ENCODE results near the gene TTC21A.
A peak's percentile ranks its signal among the peaks of the same experiment; 100 is the strongest.

The TTC21A gene

DNA sequence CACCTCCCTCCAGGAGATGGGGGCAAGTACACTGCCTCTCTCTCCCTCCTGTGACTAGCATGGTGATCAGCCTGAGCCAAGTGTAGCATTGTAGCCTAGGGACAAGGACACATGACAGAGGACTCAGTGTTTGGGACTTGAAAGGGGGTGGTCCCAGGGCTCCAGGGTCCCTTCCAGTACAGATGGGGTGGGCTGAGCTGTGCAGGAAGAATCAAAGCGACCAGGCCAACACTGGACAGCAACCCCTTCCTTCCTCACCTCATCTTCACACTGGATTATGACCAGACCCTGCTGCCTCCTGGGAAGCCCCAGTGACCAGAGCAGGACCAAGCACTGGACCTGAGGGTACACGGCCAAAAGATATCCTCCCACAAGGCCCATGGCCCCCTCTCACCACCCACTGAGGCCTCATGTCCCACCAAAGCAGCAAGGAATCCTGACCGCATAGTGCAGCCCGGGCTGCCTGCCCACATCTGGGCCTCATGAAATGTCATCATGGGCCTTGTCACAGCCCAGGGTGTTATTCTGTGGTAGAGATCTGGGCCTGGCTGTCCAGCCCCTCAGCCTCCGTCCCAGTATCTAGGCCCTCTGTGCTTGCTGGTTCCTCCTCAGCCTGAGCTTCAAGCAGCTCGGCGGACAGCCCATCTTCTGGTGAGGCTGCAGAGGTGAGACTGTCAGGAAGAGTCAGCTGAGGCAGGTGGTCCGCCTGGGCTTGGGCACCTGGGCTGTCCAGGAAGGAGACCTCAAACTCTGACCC lies 9.6 kb upstream of the TTC21A start:
- DNase-seq (ENCODE audit: low read depth in 3 of 3) = no peak

DNA sequence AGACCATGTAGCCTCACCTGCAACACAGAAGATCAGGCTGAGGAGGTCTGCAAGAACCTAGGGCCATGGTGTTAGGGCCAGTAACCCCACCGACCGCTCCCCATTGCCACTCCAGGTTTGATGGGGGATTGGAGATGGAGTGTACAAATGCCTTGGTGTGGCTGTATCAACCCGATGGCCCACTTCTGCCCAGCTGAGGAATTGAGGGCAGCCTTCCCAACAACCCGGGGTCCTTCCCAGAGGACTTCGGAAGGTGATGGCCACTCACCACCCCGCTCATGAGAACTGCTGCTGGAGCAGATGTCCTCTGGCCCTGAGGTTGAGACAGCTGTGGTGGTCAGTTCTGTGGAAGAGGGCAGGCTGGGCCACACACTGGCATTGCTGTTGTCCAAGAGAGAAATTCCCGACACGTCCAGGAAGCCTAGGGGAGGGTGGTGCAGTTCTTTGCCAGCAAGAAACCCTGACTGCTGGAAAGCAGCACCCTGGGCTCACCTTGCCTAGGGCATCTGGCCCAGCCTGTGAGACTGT lies 8.9 kb upstream of the TTC21A start:
- no peak for DNase-seq (ENCODE audit: low read depth in 3 of 3)

DNA sequence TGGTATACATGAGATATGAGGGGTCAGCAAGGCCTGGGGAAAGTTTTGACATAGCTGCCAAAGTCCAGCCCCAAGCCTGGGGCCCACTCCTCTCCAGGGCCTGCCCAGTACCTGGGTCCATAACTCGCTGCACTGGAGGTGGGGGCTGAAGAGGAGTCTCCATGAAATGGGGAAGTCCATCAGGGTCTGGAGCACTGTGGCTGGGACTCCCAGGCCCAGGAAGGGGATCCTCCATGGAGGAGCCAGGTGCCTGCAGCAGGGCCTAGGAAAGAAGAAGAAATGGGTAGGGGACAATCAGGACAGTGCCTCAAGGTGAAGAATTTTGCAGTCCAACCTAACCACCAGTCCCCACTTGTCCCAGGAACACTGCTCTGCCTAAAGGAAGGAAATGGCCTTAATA lies 8.2 kb upstream of the TTC21A start:
- no peak for DNase-seq (ENCODE audit: low read depth in 3 of 3)

DNA sequence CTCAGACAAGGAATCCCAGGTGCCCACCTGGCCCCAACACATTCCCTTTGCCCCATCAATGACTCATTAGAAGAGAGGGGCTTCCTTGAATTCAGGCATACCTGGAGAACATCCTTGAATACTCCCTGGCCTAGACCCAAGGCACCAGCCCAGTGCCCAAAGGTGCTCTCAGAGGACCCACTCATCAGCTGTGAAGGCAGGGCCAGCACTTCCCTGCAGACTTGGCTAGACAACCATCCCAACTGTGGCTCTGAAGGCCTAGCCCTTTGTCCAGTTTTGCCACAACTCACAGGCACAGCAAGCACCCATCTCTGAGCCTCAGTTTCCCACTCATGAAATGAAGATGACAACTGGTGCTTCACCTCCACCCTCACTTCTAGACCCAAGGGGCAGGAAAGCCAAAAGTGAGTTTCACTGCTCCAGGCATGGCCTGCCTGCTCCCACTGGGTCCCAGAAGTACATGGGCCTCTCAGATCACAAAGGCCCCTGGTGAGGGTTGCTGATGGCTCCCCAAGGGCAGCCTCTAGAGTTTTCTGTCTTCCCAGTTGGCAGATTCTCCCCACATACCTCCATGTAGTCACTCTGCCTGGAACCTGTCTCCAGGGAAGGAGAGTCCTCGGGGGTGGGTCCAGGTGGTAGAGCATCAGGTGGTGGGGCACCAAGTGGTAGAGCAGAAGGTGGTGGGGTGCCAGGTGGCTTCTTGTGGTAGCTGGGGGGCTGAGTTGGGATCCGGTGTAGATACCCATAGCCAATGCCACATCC lies 7.6 kb upstream of the TTC21A start:
- no peak for DNase-seq (ENCODE audit: low read depth in 3 of 3)

DNA sequence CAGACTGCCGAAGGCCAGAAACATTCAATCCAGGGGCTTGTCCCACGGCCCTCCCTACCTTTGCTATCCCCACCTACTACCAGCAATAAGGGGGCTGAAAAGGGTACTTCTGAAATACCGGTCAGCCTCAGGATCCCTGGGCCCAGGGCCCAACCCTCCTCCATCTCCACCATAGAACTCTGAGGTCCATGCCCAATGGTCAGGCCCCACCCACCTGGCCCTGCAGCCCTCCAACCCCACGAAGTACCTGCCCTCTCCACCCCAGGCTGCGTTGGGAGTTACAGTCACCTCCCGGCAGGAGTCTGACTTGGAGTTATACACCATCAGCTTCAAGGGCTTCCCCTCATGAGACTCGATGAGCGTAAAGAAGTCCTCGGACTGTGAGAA lies 7.0 kb upstream of the TTC21A start:
- no peak for DNase-seq (ENCODE audit: low read depth in 3 of 3)

DNA sequence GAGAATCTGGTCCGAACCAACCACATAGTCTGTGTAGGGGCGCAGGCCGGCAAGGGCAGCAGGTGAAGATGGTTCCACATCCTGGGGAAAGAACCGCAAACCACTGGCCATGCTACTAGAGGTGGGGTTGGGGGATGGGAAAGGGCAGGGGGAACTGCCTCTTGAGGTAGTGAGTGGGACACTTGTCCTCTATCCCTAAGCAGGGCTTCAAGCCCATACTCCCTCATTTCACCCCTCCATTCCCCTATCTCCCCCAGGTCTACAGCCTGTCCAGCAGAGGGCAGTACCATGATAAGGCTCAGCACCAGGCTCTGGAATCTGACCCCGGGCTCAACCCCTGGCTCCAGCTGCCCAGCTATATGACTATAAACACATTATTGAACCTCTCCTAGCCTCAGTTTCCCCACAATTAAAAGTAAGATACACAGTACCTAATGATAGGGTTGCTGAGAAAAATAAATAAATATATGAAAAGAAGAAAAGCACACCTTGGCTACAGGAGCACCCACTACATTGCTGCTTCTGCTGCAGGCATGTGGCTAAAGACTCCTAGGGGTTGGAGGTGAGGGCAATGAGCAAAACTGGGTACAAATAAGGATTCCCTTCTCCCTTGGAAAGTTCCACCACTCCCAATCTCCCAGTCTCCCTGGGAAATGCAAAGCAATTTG lies 6.3 kb upstream of the TTC21A start:
- DNase-seq (ENCODE audit: low read depth in 3 of 3) = peak in 2 of 3 experiments; percentile 22 to 35

DNA sequence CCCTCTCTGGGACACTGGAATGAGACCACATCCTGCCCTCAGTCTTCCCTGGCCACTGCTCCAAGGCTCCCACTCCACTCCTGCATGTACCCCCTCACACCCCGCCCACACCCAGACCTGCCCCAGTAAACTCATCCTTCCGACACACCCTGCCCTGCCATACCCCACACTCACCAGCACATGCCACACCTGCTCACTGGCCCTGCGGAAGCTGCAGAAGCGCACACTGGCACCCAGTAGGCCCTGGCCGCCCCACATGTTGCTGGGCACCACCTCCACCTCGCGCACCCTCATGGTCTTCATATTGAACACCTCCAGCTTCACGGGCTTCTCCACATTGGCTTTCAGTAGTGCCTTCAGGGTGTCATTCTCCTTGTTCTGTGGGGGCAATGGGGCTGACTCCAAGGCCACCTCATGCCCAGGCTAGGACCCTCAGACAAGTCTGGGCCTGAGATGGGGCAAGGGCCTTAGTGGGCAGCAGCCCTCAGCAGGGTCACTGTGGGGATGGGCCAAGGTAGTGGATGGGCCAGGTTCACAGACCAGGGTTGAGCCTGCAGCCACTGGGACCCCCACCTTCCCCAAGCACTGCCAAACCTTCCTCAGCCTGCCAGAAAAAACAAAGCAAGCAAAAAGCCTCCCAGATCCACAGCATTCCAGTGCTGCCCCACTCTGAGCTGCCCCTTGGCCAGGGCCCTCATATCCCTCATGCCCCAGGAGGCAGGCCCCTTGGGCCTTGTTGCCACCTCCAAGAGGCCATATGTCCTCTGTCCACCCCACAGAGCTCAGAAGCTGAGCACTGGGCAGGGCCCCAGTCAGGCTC lies 4.8 kb upstream of the TTC21A start:
- no peak for DNase-seq (ENCODE audit: low read depth in 3 of 3)

DNA sequence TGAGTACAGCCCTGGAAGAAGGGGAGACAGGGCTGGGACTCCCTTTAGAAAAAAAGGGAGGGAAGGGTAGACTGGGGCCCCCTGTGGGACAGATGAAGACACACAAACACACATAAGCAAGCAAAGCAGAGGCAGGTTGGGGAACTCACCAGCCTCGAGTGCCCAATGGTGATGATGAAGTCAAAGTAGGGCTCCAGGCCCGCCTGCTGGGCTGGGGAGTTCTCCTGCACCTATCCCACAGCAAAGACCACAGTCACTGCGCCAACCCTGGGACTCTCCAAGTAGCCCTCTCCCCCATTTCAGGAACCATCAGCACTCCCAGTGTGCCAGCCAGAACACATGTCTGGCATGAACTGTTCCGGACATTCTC lies 4.2 kb upstream of the TTC21A start:
- DNase-seq (ENCODE audit: low read depth in 3 of 3) = no peak

DNA sequence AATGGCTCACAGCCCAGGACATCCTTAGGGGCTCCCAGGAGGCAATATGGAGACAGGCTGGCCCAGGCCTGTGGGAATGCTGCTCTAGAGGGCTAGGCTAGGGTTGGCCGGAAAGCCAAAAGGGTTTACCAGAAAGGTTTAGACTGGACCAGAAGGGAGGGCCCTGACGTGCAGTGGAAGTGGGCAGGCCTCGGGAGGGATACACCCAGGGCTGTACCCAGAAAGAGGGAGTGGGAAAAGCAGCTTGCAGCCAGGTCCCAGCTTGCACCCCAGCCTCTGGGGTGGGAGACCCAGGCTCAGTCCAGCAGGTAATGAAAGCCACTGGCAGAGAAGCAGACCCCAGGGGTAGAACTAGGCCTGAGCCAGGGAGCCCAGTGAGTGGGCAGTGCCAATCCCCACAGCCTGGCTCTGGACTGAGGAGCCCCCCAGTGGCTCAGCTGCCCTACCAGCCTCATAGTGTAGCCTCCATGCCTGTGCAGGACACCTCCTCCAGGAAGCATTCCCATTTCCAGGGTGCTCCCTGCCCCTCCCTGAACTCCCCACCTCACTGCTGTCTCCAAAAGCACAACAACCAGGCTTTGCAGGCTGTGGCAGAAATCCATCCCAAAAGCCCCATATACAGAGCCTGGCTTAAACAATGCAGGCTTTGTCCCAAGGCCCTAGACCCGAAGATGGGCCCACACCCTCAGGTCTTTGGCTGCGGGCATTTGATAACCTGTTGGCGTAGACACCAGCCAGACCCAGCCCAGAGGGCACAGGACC lies 3.5 kb upstream of the TTC21A start:
- DNase-seq (ENCODE audit: low read depth in 3 of 3) = no peak

DNA sequence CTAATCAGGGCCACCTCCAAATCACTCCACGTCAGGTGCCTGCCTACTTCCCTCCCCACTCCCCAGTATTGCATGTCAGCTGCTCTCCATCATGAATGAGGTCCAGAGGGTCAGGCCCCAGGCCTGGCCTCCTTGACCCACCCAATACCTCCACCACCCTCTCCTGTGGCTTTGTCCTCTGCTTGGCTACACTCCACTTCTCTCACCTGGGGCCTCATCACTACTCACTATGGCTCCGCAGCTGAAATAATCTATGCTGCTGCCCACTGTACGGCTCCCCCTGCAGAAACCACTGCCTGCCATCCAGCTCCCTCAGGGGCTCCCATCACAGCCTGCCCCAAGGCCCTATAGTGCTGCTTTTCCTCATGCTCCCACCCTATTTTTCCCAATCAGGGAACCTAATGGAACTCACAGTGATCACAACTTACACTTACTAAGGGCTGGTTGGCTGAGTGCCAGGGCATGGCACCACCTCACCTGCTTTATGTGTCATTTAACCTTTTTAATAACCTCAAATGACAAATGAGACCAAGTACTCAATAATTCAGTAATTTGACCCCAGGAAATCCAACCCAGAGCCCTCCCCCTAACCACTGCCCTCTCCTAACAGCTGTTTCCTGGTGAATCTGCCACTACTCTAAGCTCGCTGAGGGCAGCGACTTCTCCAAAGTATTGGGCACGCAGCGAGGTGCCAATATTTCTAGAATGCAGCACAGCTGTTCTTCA lies 2.4 kb upstream of the TTC21A start:
- peak in 1 of 3 experiments; percentile 18 for DNase-seq (ENCODE audit: low read depth in 3 of 3)

DNA sequence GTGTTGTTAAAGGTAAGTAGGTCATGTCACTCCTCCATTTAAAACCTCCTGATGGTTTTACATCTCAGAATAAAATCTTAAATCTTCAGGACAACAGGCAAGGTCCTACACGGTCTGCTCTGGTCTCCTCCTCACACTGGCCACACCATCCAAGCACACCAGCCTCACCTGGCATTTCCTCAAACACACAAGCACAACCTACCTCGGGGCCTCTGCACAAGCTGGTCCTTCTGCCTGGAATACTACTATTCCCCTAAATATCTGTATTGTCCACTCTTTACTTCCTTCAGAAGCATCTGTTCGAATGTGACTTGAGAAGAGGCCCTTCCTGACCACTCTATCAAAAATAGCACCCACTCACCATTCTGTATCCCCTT lies 1.8 kb upstream of the TTC21A start:
- no peak for DNase-seq (ENCODE audit: low read depth in 3 of 3)

DNA sequence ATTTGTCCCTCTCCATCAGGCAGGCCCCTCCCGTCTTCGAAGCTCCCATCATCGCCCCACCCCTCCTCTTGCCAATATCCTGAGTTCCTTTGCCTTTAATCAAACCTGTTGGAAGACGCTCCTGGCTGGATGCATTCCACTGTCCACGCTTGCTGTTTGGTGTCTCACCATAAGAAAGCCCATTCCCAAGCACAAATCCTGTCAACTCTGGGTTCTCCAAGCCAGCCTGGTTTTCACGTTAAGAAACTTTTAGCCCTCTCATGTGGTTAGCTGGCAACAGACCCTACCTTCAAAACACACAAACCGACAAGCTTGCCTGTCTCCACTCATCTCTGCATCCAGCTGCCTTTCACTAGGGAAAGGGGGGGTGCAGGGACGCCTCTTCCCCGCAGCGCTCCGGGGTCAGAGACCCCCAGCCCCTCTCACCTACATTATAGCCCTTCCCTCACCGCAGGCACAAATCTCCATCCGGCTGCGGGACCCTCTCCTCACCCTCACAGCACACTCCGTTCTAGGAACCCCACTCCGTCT lies 1.1 kb upstream of the TTC21A start:
- DNase-seq (ENCODE audit: low read depth in 3 of 3) = no peak

DNA sequence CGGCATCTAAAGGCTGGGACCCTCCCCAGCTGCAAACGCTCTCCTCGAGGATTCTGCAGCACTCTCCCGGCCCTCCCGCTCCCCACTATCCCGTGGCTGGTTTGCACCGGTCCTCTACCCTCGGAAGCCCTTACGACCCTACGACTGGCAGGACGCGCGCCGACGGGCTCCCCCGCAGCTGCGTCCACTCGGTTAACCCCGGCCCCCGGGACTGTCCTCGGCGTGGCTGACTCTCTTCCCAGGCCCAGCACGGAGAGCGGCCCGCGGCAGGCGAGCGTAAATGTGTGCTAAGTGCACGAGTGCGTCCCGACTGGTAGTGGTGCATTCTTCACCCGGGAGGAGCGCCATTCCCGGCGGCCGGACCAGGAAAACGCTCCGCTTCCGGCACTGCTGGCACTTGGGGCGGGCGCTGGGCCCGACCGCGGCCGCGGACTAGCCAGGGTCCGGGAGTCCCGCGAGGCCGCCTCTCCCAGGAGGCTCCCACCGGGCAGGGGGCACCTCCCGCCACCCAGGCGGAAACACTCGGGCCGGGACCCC lies 561 bp upstream of the TTC21A start:
- peak in 1 of 3 experiments; percentile 16 for DNase-seq (ENCODE audit: low read depth in 3 of 3)

DNA sequence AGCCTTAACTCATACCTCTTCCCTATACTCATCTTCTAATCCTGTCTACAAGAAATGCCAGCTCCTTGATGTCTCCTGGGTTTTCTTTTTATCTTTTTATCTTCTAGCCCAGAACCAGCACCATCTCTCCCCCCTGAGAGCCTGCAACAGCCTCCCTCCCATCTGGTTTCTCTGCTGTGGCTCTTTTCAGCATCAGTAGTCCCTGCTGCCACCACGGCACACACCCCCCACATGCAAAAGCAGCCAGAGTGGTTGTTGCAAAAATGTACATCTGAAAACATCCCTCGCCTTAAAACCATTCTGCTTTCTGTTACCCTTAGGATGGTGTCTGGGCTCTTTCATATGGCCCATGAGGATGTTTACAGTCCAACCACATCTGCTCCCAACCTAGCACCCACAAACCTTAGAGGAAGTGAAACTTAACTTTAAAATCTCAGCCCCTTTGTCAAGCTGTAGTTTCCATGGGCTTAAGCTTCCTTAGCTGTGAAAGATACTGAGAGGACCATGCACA lies 775 bp downstream of the TTC21A start:
- DNase-seq (ENCODE audit: low read depth in 3 of 3) = no peak

DNA sequence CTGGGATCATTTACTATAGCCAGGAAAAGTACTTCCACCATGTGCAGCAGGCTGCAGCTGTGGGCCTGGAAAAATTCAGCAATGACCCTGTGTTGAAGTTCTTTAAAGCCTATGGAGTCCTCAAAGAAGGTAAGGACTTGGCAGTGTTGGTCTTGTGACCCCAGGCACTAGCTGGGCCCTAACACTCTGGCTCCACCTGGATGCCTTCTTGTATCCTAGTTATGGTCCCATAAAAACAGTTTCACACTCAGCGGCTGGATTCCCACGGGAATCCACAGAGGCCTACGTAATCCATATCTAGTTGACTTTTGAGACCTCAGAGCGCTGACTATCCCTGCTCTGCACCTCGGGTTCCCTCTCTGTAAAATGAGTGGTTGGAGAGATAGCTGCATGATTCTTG lies 1.6 kb downstream of the TTC21A start:
- DNase-seq (ENCODE audit: low read depth in 3 of 3) = no peak

DNA sequence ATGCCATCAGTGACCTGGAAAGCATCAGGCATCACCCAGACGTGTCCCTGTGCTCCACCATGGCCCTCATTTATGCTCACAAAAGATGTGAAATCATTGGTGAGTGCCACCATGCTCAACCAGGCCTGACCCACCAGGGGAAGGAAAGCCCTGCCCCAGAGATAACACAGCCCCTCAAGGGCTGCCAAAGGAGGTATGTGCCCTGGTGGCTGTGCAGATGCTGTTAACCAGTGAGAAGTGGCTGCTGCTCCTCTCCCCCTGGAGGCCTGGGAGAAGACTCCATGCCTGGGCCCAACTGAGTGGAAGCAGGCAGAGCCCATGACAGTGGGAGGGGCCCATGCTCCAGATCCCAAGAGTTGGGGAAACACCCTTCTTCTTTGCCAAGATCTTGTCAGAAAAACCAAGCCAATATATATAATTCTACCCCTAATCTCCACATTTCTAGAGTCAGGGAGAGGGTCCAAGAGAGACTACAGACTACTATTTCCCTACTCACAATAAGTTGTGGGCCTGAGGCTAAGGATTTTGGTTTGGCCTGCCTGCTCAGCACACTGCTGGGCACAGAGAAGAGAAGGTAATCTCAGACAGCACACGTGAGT lies 2.7 kb downstream of the TTC21A start:
- DNase-seq (ENCODE audit: low read depth in 3 of 3) = no peak

DNA sequence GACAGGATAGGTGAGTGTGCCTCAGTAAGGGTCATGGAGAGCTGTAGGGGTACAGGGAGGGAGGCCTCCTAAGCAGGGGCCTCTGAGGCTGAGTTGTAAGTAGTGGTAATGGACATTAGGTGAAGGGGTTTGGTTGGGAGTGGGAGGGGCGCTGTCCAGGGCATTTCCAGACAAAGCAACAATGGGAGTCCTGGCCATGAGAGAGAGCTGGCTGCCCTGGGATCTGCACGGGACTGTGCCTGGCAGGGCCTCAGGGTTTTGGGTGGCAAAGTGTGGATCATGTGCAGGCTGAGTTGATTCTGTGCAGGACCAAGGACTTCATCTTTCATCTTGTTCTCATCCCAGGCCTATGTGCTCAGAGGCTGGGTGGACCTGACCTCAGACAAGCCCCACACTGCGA lies 4.6 kb downstream of the TTC21A start:
- DNase-seq (ENCODE audit: low read depth in 3 of 3) = no peak

DNA sequence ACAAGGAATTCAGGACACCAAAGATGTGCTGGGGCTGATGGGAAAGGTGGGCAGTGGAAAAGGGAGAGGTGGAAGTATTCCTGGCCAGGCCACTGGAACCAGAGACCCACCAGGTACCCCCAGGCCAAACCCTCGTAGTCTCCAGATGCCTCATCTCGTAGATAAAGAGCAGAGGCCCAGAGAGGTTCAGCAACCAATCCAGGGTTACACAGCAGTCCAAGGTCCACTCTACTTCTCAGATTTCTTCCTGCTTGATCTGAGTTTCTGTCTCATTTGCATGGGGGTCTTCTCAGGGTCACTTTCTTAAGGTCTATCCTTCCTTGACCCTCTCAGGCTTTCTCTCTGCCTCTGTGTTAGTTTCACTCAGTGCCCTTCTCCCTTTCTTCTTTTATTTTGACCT lies 5.1 kb downstream of the TTC21A start:
- DNase-seq (ENCODE audit: low read depth in 3 of 3) = no peak

DNA sequence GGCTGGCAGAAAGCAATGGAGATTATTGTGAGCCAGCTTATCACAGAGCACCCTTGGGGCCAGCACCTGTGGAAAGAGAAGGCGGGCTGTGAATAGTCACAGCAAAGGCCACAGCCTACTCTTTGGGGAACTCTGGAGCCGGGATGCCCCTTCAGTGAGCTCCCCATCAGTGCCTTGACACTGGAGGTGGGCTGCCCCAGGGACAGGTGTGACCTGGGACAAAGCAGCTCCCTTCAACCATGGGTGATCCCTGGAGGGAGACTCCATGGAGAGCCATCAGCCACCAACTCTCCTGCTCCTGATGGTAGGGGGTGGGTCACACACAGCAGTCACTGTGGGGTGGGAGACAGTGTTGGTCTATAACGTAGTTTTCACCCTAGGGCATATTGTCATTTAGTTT lies 5.8 kb downstream of the TTC21A start:
- no peak for DNase-seq (ENCODE audit: low read depth in 3 of 3)
